GM12864 (cell line): ENCODE data around the gene ATG5.
"Not testable (repeated sequence)": the region's sequence is repeated elsewhere in the genome, so short reads cannot be mapped to it uniquely, and the experiment has no call there.

Experiments
- DNase-seq: peaks from one replicate; pipeline ENCODE4 v3.0.0-alpha.2; 2011; ENCODE audit warnings: low read depth
- H3K4me3 ChIP-seq: 2 replicates; pipeline ENCODE4 v1.5.1; 2011; ENCODE audit warnings: mild to moderate bottlenecking, low read depth, low read length, control low read depth
- CTCF ChIP-seq: IDR thresholded peaks from 2 replicates; pipeline ENCODE4 v1.5.1; 2011; ENCODE audit warnings: low read depth, mild to moderate bottlenecking, moderate library complexity, low read length, control low read depth, inconsistent platforms; ENCODE audit errors: missing control alignments

ATG5 gene

GRCh38 chr6:106275692-106276091 is 49.9 kb downstream of the ATG5 start:
- no peak overlapping the region for H3K4me3 ChIP-seq
- no peak for TF ChIP-seq CTCF
- no peak for DNase-seq

DNA sequence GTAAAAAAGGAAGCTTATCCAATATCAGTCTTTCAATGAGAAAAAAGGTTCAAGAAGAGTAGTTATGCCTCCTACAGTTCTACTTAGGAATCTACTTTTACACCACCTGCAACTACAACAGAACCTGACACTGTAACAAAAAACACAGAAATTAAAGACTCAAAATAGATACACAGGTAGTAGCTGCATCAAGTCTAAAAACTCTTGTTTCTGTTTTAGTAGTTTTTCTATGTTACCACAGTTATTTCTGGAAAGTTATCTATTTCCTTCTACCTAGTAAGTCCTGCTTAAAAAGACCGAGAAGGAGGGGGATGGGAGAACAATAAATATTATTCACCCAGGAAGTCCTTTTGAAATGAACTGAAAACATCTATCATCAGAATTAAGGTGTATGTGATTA is 52.5 kb downstream of the ATG5 start:
- peak; percentile 8 for TF ChIP-seq CTCF
- peak; percentile 50 for DNase-seq
- H3K4me3 ChIP-seq, result no peak overlapping the region

- TF ChIP-seq CTCF, result no peak
- no peak overlapping the region for H3K4me3 ChIP-seq
- no peak for DNase-seq
Observed at GRCh38 chr6:106272287-106272686, 53.3 kb downstream of the ATG5 start.

DNA sequence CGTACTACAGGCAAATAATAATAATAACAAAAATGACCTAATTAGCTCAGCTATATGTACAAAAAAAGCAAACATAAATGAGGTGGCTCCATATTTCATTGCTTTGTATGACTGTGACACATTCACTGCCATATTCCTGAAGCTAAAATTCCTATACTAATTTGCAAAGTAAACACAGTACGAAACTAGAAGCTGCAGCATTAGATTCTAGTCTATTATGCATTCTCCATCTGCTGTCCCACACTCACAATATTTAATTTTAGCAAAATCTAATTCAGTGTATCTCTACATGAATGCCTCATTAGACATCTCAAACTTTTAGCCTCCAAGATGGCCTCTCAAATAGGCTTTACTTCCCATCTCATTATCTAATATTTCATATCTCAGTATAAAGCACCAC is 55.1 kb downstream of the ATG5 start:
- no peak overlapping the region for H3K4me3 ChIP-seq
- no peak for TF ChIP-seq CTCF
- DNase-seq, result no peak

DNA sequence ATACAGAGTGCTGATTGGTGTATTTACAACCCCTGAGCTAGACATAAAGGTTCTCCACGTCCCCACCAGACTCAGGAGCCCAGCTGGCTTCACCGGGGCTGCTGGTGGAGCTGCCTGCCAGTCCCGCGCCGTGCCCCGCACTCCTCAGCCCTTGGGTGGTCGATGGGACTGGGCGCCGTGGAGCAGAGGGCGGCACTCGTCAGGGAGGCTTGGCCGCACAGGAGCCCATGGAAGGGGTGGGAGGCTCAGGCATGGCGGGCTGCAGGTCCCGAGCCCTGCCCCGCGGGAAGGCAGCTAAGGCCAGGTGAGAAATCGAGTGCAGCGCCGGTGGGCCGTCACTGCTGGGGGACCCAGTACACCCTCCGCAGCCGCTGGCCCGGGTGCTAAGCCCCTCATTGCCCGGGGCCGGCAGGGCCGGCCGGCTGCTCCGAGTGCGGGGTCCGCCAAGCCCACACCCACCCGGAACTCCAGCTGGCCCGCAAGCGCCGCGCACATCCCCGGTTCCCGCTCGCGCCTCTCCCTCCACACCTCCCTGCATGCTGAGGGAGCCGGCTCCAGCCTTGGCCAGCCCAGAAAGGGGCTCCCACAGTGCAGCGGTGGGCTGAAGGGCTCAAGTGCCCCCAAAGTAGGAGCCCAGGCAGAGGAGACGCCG is 56.2 kb downstream of the ATG5 start:
- not testable (repeated sequence) for DNase-seq, H3K4me3 ChIP-seq

- H3K4me3 ChIP-seq, DNase-seq: not testable (repeated sequence)
Observed at GRCh38 chr6:106268500-106268899, 57.1 kb downstream of the ATG5 start.

- not testable (repeated sequence) for H3K4me3 ChIP-seq, DNase-seq
Observed at GRCh38 chr6:106264433-106264832, 61.1 kb downstream of the ATG5 start.

- H3K4me3 ChIP-seq, DNase-seq: not testable (repeated sequence)
Observed at GRCh38 chr6:106259748-106260147, 65.8 kb downstream of the ATG5 start.

- no peak for DNase-seq
- no peak overlapping the region for H3K4me3 ChIP-seq
- TF ChIP-seq CTCF, result no peak
Observed at GRCh38 chr6:106258726-106259125, 66.8 kb downstream of the ATG5 start.
